Measurements from ENCODE around the gene DZANK1.

The DZANK1 gene

DNA sequence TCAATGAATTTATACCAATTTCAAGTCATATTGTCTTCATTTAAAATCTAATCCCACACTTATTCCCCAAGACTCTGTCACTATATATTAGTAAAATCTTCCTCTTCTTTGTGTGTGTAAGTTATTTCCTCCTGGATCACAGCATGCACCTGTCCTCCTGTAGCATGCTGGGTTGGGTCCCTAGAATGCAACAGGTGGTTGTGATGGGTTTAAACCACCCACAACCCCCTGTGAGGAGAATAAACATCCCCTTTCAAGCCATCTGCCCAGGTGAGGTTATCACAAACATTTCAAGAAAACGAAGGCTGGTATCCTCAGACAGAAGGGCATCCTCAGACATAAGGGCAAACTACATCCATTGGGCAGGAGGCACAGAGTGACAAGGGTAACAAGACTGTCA lies 26.4 kb downstream of the DZANK1 start:
- TF ChIP-seq, protein P1, sequence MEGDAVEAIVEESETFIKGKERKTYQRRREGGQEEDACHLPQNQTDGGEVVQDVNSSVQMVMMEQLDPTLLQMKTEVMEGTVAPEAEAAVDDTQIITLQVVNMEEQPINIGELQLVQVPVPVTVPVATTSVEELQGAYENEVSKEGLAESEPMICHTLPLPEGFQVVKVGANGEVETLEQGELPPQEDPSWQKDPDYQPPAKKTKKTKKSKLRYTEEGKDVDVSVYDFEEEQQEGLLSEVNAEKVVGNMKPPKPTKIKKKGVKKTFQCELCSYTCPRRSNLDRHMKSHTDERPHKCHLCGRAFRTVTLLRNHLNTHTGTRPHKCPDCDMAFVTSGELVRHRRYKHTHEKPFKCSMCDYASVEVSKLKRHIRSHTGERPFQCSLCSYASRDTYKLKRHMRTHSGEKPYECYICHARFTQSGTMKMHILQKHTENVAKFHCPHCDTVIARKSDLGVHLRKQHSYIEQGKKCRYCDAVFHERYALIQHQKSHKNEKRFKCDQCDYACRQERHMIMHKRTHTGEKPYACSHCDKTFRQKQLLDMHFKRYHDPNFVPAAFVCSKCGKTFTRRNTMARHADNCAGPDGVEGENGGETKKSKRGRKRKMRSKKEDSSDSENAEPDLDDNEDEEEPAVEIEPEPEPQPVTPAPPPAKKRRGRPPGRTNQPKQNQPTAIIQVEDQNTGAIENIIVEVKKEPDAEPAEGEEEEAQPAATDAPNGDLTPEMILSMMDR (conservative IDR thresholded peaks at IDR 0.05; ENCODE audit: low read depth, low read length): no peak
- H3K4me3 ChIP-seq (ENCODE audit: low read depth, low read length): no peak overlapping the region
- no peak for DNase-seq (ENCODE audit: low read depth)

DNA sequence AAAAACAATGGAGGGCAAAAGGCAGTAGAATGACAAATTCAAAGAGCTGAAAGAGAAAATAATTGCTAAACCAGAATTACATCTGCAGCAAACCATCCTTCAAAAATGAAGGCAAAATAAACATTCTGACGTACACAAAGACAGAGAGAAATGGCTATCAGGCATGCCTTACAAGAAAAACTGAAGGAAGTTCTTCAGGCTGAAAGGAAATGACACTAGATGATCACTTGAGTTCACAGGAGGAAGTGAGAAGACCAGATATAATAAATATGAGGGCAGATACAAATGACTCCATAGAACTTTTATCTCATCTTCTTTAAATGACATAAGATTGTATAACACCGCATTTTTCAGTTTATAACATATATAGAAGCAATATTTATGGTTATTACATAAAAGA lies 30.0 kb downstream of the DZANK1 start:
- TF ChIP-seq, protein P1 (conservative IDR thresholded peaks at IDR 0.05; ENCODE audit: low read depth, low read length): no peak
- no peak overlapping the region for H3K4me3 ChIP-seq (ENCODE audit: low read depth, low read length)
- DNase-seq (ENCODE audit: low read depth): no peak

DNA sequence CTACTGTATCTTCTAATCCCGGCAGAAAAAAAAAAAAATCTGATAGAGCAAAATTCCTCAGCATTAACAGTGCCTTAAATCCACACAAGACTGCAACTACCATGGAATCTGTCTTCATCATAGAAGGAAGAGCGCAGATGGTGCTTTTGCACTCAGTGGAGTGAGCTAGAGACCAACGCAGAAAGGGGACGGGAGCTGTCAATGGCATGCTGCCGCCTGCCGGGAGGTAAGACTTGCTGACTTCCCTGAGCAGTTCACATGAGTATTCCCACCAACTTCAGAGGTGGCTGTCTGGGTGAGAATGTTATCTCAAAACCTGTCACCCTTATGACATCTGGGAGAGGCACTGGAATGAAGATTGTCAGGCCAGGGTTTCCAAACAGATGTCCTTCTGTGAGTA lies 35.6 kb downstream of the DZANK1 start:
- TF ChIP-seq, protein P1 (conservative IDR thresholded peaks at IDR 0.05; ENCODE audit: low read depth, low read length): no peak
- no peak for DNase-seq (ENCODE audit: low read depth)
- no peak overlapping the region for H3K4me3 ChIP-seq (ENCODE audit: low read depth, low read length)

DNA sequence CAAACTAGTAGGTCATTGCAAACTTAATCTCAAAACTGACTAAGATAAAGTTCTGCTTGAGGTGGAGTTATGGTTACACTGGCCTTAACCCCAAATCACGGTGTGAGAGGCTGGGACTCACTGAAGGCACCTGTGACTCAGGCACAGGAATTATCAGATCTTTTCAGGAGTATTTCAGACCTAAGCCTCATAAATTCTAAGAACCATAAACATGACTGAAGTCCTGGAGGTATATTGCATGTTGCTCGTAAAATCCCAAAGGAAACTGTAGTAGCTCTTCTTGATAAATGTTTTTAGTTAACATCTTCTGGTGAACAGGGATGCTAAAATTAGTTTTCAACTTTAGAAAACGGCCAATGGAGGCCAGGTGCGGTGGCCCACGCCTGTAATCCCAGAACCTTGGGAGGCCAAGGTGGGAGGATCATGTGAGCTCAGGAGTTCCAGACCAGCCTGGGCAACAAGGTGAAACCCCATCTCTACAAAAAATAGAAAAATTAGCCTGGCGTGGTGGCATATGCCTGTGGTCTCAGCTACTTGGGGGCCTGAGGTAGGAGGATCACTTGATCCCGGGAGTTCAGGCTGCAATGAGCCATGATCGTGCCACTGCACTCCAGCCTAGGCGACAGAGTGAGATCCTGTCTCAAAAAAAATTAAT lies 36.5 kb downstream of the DZANK1 start:
- TF ChIP-seq, protein P1 (conservative IDR thresholded peaks at IDR 0.05; ENCODE audit: low read depth, low read length): no peak
- DNase-seq (ENCODE audit: low read depth): no peak
- H3K4me3 ChIP-seq (ENCODE audit: low read depth, low read length): no peak overlapping the region

DNA sequence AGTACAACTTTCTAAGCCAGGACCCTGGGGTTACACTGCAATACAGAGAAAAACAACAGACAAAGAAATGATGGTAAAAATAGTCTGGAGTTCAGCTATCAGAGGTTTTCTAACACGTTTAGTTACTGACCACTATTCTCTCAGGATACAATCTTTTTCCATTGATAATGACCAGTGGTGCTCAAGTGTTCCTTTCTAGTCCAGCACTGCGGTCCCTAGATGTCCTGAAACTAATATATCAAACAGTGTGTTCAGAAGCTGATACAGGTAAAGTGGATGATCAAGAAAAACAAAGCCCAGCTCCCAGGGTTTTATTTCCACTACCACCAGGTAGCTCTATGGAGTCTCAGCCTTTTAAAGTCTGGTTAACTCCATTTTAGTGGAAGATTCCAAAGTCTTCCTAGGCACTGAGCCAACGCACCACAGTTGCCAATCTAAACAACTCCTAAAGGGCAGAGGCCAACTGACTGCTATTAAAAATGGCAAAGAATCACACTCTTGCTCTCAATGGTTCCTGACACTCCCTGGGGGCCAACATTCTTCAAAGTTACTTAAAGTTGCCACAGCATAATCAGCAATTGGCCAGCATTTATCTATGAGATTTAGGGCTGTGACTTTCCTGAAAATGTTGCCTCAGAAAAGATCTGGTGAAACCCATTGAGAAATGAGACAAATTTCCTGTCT lies 38.2 kb downstream of the DZANK1 start:
- peak; percentile 76 for DNase-seq (ENCODE audit: low read depth)
- TF ChIP-seq, protein P1 (conservative IDR thresholded peaks at IDR 0.05; ENCODE audit: low read depth, low read length): no peak
- H3K4me3 ChIP-seq (ENCODE audit: low read depth, low read length): no peak overlapping the region

DNA sequence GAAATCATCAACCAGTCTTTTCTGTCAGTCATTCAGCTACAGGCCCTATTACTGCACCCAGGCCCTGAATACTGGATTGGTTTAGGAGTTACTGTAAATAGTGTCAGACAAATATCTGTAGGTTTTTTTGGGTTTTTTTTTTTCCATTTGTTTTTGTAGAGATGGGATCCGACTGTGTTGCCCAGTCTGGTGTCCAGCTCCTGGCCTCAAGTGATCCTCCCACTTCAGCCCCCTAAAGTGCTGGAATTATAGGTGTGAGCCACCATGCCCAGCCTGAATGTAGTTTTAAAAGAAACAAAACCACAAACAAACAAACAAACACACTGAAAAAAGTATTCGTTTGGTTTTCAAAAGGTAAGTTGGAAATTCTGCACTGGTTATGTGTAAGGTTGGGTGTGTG lies 39.6 kb downstream of the DZANK1 start:
- no peak for DNase-seq (ENCODE audit: low read depth)
- TF ChIP-seq, protein P1 (conservative IDR thresholded peaks at IDR 0.05; ENCODE audit: low read depth, low read length): no peak
- no peak overlapping the region for H3K4me3 ChIP-seq (ENCODE audit: low read depth, low read length)

DNA sequence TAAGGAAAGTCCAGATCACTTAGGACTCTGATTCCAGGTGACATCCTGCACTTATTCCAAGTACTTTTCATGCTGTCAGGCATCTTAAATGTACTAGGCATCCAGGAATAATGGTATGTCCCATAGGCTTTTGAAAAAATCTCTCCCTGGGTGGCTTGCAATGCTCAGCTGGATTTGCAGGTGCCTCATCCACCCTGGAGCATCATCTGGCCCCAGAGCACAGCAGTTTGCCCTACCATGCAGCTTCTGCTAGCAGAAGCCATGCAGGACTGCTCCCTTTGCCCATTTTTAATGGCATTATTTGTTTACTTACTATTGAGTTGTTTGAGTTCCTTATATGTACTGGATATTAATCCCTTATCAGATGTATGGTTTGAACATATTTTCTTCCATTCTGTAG lies 45.2 kb downstream of the DZANK1 start:
- no peak for DNase-seq (ENCODE audit: low read depth)
- H3K4me3 ChIP-seq (ENCODE audit: low read depth, low read length): no peak overlapping the region
- TF ChIP-seq, protein P1 (conservative IDR thresholded peaks at IDR 0.05; ENCODE audit: low read depth, low read length): no peak
